GM18858 (cell line): ENCODE data around the gene LMNTD2.
"Not testable (repeated sequence)": the region's sequence is repeated elsewhere in the genome, so short reads cannot be mapped to it uniquely, and the experiment has no call there.

Source experiments
- ATAC-seq: cut with Tn5 transposase; IDR thresholded peaks from one replicate; pipeline ENCODE4 v1.9.1; 2021; ENCODE audit not compliant: unreplicated experiment

Gene LMNTD2

DNA sequence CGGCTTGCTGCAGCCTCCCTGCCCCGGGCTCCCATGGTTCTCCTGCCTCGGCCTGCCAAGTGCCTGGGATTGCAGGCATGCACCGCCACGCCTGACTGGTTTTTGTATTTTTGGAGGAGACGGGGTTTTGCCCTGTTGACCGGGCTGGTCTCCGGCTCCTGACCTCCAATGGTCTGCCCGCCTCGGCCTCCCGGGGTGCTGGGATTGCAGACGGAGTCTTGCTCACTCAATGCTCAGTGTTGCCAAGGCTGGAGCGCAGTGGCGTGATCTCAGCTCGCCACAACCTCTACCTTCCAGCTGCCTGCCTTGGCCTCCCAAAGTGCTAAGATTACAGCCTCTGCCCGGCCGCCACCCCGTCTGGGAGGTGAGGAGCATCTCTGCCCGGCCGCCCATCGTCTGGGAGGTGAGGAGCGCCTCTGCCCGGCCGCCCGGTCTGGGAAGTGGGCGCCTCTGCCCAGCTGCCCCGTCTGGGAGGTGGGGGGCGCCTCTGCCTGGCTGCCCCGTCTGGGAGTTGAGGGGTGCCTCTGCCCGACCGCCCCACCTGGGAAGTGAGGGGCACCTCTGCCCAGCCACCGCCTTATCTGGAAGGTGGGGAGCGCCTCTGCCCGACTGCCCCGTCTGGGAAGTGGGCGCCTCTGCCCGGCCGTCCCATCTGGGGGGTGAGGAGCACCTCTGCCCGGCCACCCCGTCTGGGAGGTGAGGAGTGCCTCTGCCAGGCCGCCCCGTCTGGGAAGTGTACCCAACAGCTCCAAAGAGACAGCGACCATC lies 43.4 kb downstream of the LMNTD2 start:
- not testable (repeated sequence) for ATAC-seq

DNA sequence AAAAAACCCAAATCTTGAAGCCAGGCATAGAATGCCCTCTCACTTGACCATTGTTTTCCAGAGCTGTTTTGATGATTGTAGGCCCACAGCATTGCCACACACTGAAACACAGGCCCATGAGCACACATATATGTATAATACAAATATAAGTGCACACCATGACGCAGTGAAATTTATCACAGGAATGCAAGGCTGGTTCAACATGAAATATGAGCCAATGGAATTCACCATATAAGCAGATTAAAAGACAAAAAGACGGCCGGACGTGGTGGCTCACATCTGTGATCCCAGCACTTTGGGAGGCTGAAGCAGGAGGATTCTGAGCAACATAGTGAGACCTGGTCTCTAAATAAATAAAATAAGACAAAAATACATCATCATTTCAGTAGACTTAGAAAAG lies 44.1 kb downstream of the LMNTD2 start:
- ATAC-seq, result no peak

DNA sequence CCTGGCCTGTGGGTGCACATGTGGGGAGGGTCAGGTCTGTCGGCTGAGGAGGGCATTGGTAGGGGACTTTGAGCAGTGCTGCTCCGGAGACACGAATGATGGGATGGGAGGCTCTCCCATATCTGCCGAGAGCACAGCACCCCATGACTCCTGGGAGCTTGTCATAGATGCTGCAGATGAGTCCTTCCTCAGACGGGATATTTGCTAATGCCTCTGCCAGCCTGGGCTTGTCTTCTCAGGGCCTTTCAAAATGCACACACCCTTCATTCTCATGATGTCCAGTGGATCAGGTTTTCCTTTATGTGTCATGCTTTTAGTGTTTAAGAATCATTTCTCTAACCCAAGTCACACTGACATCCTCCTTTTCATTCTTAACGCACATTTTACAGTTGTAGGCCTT lies 45.4 kb downstream of the LMNTD2 start:
- ATAC-seq, result no peak

DNA sequence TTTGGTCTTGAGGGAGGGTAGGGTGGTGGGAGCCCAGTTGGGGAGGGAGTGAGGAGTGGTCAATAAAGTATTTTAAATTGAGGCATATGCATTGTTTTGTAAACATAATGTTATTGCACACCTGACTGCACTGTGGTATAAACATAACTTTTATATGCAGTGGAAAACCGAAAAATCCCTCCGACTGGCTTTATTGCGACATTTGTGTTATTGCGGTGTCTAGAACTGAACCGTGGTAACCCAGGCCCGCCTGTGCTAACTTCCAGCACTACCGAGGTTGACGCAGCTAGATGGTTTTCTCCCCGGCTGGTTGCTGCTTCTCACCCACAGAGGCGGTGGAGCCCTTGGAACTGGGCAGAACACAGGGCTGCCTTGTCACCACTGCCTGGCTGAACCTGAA lies 45.9 kb downstream of the LMNTD2 start:
- ATAC-seq, result no peak

DNA sequence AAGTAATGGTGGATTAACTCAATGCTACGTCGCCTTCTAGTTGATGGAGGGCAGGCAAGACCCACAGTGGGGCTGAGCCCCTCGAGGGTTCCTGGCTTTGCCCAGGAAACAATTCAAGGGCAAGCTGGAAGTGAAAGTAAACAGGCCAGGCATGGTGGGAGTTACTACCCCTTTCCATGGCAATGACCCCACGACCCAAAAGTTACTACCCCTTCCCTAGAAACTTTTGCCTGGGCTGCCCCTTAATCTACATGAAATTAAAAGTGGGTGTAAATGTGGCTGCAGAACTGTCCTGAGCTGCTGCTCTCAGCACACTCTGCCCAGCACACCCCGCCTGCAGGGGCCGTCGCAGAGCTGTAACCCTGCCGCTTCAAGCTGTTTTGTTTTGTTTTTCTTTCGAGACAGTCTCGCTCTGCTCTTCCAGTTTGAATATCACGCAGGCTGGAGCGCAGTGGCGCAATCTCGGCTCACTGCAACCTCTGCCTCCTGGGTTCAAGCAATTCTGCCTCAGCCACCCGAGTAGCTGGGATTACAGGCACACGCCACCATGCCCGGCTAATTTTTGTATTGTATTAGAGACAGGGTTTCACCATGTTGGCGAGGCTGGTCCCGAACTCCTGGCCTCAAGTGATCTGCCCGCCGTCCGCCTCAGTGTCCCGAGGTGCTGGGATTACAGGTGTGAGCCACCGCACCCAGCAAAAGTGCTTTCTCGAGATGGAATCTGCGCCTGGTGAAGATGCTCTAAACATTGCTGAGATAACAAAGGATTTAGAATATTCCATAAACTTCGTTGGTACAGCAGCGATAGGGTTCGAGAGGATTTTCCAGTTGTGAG lies 47.6 kb downstream of the LMNTD2 start:
- no peak for ATAC-seq

DNA sequence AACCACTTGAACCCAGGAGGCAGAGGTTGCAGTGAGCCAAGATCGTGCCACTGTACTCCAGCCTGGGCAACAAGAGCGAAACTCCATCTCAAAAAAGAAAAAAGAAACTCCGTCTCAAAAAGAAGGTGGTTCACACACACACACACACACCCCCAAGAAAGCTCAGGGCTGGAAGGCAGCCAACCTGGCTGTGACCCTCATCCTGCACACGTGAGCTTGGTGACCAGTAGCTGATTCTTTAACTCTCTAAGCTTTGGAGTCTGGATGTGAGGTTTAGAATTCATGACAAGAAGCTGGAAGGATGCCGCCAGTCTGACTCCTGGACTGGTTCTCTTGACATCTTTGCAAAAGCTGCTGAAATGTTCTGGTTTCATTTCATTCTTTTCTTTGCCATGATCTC lies 51.6 kb downstream of the LMNTD2 start:
- no peak for ATAC-seq

DNA sequence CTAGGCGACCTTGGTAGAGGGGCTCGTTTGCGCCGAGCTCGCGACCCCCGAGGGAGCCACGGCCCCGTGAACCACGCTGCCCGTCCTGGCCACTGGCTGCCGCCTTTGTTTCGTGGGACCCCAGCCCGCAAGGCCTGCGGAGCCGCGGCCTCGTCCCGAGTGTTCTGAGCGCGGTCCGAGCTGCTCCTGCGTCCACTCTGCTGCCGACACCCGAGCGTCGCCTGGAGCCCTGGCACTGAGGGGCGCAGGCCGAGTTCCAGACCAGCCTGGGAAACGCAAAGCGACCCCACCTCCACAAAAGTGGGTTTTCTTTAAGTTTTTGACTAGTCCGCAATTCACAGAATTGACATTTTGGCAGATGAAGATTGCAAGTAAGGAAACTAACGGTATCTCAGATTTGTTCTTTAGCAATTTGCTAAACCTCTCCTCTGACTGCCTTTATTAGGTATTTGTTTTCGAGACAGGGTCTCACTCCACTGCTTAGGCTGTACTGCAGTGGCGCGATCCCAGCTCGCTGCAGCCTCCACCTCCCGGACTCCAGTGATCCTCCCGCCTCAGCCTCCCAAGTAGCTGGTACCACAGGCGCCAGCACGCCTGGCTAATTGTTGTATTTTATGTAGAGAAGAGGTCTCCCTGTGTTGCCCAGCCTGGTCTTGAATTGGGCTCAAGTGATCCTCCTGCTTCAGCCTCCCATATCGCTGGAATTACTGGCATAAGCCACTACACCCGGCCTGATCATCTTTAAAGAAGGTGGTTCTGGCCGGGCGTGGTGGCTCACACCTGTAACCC lies 52.6 kb downstream of the LMNTD2 start:
- no peak for ATAC-seq

DNA sequence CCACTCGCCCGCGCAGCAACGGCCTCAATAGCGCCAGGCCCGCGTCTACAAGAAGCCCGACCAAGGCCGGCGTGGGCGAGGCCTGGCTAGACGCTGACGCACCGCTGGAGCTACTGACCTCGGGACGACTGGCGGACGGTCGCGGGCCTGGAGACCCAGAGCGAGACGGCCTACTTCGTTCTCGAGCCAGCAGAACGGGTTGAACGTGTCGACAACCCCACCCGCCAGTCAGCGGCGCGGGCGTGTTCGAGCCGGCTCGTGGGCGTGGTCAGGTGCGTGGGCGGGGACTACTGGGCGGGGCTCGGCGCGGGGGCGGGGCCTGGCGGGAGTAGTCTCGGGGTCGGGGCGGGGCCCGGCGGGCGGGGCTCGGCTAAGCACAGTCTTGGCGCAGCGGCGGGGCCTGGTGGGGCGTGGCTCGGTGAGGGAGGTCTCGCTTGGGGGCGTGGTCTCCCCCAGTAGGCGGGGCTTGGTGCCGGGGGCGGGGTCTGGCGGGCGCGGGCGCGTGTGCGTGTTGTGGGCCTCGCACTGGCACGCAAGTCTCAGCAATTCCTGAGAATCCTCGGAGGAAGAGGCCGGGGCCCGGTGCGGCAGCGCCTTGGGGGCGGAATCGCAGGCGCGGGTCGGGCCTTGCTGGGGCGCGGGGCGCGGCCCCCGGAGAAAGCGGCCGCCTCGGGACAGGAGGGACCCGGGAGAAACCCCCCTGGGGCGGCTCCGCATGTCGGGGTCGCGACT lies 53.4 kb downstream of the LMNTD2 start, which contains the start of gene RNH1:
RNH1 (minus strand) TSS at position 248 of the 732 bp plus-strand sequence. CDS start 5,080 bp downstream, outside the sequence.
- ATAC-seq, result peak; percentile 18

DNA sequence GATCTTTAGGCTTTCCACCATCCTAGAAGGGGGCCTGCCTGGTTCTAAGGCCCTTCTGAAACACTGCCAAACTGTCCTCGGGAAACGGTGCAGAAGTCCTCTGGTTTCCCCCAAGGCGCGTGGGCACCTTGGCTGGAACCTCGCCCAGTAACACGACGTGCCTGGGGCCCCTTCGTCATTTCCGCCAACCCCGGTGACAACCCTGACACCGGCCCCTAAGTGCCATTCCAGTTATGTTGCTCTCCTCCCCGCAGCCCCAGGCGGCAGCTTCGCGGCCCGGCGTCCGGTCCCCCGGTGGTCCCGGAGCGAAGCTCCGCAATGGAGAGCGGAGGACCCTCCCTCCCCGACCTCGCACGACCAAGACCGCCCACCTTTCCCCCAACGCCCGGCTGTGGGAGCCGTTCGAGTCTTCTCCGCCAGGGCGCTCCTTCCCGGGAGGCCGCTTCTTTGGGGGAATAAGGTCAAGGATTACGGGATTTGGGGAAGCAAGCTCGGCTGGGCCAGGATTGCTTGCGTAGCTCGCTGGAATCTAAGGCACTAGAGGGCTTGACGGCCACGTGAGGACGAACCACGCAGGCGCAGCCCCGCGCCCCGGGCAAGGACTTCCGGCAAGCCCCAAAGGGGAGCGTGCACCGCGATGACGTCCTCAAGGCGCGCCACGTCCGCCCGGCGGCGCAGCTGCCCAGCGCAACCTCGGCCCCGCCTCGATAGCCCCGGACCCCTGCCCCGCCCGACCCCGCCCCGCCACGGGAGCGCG lies 54.1 kb downstream of the LMNTD2 start:
- ATAC-seq, result peak; percentile 55

DNA sequence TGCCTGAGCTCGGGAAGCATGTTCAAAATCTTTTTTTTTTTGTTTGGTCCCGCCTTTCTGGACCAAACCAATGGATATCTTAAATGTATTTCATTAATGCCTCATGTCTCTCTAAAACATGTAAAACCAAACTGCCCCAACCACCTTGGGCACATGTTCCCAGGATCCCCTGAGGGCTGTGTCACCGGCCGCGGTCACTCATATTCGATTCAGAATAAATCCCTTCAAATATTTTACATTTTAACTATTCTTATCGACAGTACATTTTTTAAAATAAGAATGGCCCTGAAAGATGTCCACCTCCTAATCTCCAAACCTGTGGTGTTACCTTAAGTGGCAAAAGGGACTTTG lies 55.6 kb downstream of the LMNTD2 start:
- ATAC-seq, result no peak
